Putamen (tissue), 1 donor: ENCODE results near the gene MAF.

Experiments
- DNase-seq: peaks from one replicate; pipeline ENCODE4 v3.0.0-alpha.2; 2016; ENCODE audit warnings: low spot score

MAF gene

GRCh38 chr16:79589601-79590102 lies 10.9 kb downstream of the MAF start:
- DNase-seq: no peak

- no peak for DNase-seq
These were observed 12.6 kb downstream of the MAF start for GRCh38 chr16:79587897-79588296.

DNA sequence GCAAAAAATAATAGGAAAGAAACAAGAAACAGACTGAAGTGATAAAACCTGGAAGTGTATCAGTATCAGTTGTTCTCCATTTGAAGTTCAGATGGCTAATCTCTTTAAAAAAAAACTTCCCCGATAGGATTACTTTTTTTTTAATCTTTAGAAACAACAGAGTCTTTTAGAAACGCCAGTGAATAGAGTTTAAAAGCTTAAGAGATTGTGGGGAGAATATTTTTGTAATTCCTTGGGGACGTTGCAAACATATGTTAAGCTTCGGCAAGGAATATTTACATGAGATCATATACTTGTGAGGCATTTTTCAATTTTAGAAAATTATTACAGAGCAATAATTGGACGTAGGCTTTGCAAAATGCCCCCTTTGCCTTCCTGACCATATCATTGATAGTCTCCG lies 13.2 kb downstream of the MAF start:
- no peak for DNase-seq

DNA sequence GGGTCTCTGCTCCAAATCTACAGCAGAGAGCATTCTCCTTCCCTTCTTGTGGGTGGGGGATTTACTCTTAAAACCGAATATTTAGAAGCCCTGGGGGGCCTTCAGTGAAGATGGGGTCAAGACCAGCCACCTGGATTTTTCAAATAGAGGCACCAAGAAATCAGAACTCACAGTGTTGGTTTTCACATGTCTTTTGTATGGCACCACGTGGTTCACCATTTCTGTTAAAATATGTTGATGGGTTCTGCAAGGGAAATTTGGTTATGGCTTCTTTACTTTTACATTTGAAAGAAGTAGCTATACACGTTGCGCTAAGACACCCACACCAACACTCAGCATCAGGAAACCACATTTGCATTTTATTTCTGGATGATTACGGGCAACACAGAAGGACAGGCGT lies 17.7 kb downstream of the MAF start:
- no peak for DNase-seq

- DNase-seq: no peak
These were observed 19.9 kb downstream of the MAF start for GRCh38 chr16:79580453-79581191.

GRCh38 chr16:79576602-79577001 lies 23.9 kb downstream of the MAF start:
- DNase-seq: no peak

DNA sequence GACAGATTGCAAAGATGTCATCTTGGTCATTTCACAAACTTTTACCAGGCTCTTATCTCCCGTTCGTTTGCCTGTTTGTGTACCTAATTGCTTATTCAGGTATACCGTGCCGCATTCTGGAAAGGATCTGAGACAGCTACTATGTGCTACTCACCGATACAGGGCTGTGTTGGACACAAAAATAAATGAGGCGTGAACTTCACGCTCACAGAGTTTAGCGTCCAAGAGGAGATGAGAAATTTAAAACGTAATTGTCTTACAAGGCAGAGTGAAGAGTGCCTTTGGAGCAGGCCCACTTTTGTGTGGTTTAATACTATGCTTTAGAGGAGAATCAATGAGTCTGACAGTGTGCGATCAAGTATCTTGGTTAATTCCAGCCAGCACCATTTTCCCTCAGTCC lies 26.7 kb downstream of the MAF start:
- DNase-seq: no peak

DNA sequence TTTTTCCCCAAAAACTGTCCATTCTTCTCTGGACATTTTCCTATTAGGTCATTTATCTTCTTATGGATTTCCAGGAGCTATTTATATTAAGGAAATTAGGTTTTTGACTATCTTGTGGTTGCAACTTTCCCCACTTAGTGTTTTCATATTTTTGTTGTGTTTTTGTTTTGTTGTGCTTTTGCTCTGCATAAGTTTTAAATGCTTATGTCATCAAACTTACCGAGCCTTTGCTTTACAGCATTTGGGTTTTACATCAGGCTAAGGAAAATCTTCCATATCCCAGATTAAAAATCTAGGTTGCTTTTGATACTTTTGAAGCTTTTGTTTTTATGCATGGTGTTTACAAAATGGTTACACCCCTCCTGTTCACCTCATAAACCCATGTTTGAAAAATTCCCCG lies 27.5 kb downstream of the MAF start:
- no peak for DNase-seq

GRCh38 chr16:79571903-79572535 lies 28.5 kb downstream of the MAF start:
- no peak for DNase-seq

GRCh38 chr16:79571065-79571902 lies 29.3 kb downstream of the MAF start:
- no peak for DNase-seq

GRCh38 chr16:79564671-79565107 lies 35.8 kb downstream of the MAF start:
- no peak for DNase-seq

DNA sequence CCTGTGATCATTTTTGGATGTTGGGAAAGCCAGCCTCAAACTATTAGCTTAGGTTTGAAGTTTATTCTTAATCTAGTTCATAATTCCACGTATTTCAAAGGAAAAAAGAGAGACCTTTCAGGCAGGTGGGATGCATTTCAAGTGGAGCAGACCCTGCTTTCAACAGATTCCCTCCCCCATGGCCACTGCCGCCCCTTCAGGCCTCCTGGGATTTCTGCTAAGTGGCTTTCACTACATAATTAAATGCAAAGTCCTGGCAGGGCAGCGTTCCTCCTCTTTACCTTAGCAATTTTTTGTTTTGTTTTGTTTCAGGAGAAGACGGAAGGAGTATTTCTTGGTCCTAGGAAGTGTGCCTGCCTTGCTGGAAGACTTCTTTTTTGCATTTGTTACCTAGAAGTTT lies 36.6 kb downstream of the MAF start:
- no peak for DNase-seq

DNA sequence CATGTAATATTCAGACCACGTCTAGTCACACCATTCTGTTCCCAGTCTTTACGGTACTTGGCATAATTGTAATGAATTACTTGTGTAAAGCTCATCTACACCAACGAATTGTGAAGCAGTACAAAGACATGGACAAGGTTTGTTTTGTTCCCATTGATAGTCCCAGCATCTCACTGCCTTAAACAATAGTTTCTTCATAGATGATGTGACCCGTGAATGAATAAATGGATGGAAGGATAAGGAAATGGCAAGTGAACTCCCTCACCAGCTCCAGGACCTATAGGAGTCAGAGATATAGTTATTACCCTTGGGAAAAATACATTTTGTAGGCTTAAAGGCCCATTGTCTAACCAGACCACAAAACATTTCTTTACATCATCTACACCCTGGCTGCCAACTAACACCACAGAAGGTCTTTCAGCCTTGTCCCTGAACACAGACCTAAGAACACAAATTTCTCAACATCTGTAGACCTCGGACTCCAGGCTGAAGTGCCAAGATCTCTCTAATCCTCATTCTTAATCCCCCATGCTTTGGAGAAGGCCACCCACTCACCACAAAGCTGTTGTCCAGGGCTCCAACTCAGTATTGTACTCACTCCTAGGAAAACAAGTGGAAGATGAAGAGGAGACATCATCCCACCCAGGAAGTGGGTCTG lies 38.2 kb downstream of the MAF start:
- no peak for DNase-seq

- DNase-seq: no peak
These were observed 38.8 kb downstream of the MAF start for GRCh38 chr16:79561729-79562128.

DNA sequence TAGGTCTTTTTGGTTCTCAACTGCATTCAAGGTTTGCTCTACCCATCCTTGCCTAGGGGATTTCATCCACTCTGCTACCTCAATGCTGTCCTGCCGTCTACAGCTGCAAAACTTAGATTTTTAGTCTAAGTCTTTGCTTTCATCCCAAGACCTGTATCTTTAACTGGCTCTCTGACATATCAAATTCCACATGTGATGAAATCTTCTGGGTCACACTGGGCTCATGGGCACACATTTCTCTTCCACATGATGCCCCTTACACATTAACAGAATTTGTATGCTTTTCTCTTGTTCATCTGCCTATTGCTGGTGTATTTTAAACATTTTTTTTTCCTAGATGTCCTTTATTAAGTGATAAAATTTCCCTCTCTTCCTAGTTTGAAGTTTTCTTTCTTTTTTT lies 39.6 kb downstream of the MAF start:
- DNase-seq: no peak

GRCh38 chr16:79560318-79560717 lies 40.2 kb downstream of the MAF start:
- no peak for DNase-seq

DNA sequence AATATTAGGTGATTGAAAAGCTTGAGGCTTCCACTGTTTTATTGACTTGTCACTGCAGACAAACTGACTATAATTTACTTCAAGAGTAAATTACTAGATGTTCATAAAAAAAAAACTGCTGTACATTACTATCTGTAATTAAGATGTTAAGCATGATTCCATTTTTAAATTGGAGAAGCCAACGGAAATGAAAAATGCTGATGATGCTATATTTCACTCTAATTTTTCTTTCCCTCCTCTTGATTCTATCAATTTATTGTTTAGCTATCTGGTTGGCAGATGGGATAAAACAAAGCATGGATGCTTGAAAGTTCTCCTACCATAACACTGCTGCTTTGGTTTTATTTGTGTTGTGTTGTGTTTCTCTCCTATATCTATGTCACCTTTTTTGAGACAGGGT lies 41.0 kb downstream of the MAF start:
- no peak for DNase-seq

DNA sequence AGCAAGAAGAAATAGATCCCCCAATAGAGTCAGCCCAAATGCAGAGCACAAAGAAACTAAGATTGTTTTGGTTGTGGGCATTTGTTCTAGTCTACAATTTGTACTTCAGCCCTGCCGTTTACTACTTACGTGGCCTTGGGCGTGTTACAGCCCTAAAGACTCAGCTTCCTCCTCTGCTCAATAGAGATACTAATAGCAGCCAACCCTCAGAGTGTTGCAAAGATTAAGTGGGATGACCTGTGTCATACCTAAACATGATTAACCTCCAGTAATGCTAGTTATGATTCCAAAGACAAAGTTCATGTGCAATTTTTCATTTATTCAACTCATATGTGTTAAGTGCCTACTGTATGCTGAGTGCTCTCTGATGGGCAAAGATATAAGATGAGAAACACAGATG lies 43.1 kb downstream of the MAF start:
- DNase-seq: no peak

DNA sequence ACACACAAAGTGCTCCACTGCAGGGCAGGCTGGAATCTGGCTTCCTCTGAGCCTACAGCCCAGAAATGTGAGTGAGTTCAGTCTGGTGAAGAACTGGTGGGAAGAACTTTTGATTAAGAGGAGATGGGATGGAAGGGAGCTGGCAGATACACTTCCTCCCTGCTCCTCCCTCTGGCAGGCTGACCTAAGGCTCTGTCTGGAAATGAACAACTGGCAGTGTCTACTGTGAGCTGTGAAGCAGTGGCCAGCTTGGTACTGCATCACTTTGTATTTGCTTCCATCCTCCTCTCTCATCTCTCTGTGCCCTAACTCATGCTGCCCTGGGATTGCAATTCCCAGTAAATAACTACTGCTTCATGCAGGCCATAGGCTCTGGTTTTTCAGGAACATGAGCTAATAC lies 45.6 kb downstream of the MAF start:
- no peak for DNase-seq

DNA sequence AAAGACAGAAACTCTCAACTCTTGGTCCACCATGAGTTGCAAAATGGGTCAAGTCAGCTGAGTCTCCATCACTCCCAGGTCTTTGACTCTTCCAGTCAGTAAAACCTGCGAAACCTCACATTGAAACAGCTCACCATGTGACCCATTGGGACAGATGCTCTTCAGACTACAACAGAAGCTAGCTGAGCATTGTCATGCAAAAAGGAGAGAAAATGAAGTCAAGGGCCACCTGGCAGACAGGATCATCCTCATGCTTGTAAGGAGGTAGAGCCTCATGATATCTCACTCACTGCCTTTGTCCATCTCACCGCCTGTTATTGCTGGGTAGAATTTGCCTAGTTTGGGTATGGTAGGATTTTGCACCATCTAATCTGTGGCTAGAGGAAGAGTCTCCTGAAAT lies 50.2 kb downstream of the MAF start:
- no peak for DNase-seq

- DNase-seq: no peak
These were observed 53.5 kb downstream of the MAF start for GRCh38 chr16:79547085-79547484.
